Esophagus muscularis mucosa (tissue), 4 donors: Measurements from ENCODE around the gene SAMD3.

Experiments
- CTCF ChIP-seq, 3 experiments: fragments of 200-600 bp in 2 of 3; fragments of 450-650 bp in 1 of 3; sonication (generic) in 2 of 3; IDR thresholded peaks; one replicate each; pipeline ENCODE4 v1.5.1; 2017 to 2019; ENCODE audit warnings: antibody characterized with exemption in 3 of 3, mild to moderate bottlenecking in 2 of 3, moderate library complexity in 1 of 3
- EP300 ChIP-seq: sonication (generic); formaldehyde crosslinking; IDR thresholded peaks from one replicate; pipeline ENCODE4 v1.6.1; 2017; ENCODE audit warnings: antibody characterized with exemption
- POLR2A ChIP-seq: fragments of 450-650 bp; IDR thresholded peaks from one replicate; pipeline ENCODE4 v1.6.1; 2017; ENCODE audit warnings: antibody characterized with exemption, moderate library complexity, mild to moderate bottlenecking, low read depth

- TF ChIP-seq CTCF (IDR thresholded peaks at IDR 0.05) (no peak), EP300 (no peak), POLR2A (no peak)
Observed at GRCh38 chr6:130140084-130140483, 82.7 kb downstream of the SAMD3 start.
